Stimulated activated CD4-positive, alpha-beta T cell treated with anti-CD3 and anti-CD28 coated beads, TNF-alpha, amount 100 ng/mL, for 4 hours (primary cell): ENCODE measurements around the gene AGO1.
"Not testable (repeated sequence)": the region's sequence is repeated elsewhere in the genome, so short reads cannot be mapped to it uniquely, and the experiment has no call there.

Experiments
- DNase-seq, 3 experiments: peaks; one replicate each; pipeline ENCODE4 v3.0.0-alpha.2; 2020; ENCODE audit warnings: low read depth in 3 of 3

Gene AGO1

DNA sequence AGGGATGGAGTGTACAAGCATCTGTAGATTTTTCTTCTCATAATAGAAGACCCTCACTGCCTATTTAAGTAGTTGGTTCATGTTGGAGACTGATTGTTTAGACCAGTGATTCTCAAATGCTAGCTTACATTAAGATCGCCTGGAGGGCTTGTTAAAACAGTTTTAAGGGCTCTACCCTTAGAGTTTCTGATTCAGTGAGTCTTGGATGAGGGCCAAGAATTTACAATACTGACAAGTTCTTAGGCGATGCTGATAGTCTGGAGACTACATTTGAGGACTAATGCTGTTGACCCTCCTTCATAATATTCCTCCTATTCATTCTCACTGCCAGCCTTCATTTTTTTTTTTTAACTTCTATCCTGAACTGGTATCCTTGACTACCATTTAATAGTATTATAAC, 32.7 kb downstream of the AGO1 start:
- DNase-seq = no peak

DNA sequence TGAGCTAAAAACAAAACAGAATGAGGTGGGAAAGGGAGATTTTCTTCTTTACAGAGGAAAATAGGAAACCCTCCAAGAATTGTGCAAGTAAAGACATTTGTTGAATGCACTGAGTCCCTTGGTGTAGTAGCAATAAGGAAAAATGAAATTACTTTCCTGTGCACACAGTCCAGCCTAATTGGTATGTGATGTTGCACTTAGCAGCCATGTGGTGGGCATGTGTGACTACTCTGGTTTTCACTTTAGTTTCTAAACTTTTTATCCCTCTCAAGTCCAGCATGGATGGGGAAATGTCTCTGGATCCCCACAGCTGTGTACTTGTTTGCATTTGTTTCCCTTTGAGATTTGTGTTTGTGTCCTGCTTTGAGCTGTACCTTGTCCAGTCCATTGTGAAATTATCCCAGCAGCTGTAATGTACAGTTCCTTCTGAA, 40.8 kb downstream of the AGO1 start:
- DNase-seq = no peak

DNA sequence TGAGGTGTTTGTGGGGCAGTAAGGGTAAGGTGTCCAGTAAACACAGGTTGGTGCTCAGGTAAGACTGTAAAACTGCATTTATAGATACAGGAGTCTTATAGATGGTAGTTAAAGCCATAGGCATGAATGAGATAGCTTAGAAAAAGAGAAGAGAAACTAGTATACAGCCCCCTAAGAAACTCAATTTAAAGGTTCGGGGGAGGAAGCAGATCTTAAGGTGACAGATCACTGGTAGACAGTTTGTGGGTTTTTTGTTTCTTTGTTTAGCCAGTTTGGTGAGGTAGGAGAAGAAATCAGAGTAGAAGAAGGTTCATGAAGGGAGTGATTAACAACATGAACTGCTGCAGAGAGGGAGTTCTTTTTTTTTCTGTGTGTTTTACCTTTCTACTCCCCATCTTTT, 41.8 kb downstream of the AGO1 start:
- DNase-seq = no peak

DNA sequence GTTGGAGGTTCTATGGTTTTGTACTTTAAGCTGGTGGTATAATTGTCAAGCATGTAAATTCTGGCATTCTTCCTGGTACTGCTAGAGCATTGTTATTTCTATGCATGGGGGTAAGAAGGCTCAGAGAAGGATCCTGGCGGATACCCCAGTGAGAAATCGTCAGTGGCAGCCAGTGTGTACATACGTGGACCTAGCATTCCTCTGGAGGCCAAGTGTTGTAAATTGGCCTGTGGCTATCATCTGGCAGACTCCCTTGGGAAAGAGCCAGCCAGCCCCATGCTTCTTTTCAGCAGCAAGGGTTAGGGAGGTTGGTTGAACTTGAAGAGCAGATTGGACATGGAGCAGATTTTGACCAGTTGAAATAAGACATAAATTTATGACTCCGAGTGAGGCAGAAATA, 42.7 kb downstream of the AGO1 start:
- DNase-seq = no peak

DNA sequence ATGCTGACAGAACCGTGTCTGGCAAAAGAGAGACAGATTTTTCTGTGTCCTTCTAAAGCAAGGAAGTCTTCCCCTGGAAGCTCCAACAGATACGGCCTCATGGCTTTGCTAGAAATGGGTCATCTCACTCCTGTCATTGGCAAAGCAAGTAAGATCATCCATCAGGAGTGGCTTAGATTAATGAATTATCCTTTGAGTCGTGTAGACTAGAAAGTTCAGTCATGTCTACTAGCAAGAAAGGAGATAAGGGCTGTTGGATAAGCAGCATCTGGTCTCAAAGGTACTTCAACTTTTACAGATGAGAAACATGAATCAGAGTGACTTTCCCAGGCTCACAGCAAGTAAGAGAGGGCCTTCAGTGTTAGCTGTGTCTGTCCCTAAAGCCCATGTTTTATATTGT, 44.5 kb downstream of the AGO1 start:
- DNase-seq = no peak

DNA sequence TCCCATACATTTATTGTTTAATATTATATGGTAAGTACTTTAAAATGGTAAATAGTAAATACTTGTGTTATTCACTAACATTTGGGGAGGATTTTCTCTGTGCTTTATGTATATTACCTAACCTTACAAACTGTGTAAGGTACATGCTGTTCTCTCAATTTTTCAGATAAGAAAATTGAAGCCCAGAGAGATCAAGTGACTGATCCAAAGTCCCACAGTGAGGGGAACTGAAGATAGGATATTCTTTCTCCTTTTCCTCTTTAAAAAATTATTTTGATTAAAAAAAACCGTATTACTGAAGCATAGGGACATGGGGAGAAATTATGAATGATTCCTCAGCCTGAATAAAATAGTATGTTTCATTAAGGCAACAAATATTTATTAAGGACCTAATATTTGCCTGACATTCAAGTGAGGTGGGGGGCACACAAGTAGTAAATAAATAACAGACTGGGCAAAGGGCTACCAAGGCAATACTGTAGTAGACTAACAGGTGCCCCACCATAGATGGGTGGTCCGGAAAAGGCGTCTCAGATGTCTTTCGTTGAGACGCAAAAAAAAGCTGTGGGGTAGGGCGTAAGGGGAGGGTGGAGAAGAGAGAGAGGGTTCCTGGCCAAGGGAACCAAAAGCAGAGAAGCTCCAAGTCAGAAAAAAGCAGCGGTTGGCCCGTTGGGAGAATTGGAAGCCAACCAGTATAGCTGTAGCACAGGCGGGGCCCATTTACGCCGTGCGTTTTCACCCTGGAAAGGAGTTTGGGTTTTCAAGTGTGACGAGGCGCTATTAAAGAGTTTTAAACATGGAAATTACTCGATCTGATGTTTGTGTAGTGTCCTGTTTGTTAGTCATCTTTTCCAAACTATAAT, 47.0 kb downstream of the AGO1 start:
- DNase-seq = no peak

DNA sequence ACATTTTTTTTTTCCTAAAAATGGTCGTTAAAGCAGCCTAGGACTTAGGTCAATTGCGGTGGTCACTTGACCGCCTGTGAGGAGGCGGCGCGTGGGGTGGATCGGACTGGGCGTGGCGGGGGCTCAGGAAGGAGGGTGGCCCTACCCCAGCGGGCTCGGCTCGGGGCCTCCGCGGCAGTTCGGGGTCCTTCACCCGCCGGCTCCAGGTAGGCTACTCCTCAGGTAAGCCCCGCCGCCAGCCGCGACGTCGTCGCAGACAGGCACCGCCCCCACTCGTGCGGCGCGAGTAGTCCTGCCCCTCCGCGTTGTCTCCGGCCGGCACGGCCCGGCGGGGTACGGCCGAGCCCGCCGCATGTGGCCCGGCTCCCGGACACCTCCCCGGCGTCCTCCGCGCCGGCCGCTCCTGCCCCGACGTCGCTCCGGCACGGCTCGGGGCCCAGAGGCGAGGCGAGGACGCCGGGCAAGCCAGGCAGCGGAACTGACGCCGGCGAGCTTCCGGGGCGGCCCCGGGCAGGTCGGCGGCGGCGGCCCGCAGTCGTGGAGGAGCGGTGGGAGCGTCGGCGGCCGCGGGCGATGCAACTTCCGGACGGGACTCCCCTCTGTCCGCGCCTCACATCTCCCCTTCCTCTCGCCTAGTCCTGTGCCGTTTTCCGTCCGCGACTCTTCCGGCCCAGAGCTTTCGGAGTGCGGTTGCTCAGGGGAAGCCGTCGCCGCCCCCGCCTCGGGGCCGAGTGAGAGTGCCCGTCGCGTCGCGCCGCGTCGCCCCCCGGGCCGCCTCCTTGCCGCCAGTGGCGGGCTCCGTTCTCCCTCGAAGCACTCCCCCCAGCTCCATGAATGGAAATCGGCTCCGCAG, 47.8 kb downstream of the AGO1 start, which contains the start of gene AGO3:
TSS of gene AGO3 (plus strand) at position 513 of the 853 bp plus-strand sequence. CDS start at position 835, 322 bp downstream.
- peak; percentile 72 to 73 (median 73) for DNase-seq

DNA sequence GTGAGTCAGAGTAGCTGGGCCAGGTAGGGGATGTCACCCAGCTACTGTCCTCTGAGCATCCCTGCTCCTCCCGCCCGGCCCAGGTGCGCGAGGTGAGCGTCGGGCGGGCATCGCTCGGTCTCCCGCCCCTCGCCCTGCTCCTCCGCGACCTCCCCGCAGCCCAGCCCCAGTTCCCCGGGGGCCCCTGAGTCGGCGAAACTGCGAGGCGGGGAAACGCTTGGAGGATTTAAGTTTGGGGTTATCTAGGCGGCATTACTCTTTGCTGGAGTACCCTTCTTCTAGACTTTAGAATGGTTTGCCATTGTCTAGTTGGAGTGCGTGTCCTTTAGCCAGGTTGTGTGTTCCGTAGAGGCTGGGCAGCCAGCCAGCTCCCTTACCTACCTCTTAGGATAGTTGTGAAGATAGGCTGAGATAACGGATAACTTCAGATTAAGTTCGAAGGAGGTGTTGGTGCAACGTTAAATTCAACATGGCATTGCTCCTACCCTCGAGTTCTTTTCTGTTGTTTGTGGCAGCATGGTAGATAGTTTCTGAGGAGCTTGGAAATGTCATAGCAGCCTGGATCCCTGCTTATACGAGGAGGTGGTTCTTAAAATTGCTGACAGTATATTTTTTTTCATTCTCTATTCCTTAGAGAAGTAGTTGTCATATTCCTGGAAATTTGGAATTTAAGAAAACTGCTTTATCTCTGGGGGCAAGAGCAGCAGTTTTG, 48.6 kb downstream of the AGO1 start:
- no peak for DNase-seq

DNA sequence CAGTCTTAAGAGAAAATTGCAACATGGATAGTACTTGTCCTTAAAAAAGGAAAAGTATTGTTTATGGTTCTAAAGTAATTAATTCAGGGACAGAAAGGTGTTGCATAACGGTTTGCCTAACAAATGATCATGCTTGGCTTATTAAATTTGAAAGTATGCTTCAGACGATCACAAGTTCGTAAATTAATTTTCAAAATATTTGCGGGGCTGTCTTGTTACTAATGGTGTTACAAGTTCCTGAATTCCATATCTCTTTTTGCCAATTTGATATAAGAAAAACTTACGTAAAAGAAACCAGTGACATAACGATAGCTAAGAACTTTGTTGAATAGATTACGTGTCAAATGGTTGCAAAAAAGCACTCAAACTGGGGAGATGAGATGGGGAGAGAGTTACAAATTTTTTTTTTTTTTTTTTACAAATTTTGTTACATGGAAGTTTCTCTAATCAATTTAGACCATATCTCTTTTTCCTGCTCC, 49.2 kb downstream of the AGO1 start:
- DNase-seq = no peak

DNA sequence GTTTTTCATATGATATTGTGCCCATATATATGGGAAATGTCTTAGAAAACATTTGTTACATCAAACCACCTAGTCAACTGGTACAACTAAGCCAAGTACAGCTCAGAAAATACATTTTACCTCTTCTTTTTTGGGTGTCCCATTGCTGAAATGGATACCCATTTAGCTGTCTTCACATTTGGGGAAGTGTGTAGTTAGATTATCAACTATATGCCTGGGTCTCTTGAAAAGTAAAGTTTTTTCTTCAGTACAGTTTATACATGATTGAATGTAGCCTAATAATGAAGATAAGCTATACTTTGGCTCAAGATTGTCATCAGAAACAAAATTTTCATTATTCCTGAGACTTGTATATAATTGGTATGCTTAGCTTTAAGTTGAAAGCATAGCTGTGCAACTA, 49.9 kb downstream of the AGO1 start:
- DNase-seq = no peak

DNA sequence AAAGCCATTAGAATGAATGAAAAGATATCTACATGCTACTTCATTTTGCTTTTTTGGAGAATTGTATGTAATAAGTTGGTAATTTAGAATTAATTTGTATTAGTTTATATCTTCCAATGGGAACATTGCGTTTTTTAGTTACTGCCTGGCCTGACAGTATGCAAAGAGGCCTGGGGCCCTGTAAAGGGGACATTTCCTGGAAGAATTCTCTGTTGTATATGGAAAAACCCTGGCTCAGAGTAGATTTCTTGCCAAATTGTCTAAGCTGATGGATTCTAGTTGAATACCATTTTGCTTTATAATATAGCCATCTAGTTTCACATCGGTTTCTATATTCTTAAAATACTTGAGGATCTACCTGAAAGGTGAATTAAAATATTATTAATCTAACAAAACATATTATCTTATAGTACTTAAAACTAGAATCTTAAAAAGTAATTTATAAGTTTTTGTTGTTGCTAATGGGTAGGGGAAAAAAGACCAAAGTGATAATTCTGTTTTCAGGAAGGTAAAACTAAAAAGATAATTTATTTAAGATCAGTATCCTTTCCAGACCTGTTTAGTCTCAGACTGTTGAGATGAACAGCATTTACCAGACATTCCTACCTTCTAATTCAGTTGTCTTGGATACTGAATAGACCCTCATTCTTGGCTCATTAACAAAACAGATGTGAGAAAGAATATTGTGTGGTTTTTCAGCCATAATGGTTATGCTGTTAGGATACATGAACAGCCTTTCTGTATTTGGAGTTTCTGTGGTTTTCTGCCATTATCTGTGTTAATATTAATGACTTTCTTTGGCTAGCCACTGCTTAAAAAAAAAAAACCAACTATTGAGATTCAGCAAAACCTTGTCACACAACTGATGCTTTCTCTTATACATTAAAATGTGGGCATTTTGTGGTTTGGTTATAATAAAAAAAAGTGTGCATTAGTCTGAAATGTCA, 52.7 kb downstream of the AGO1 start:
- DNase-seq = no peak

DNA sequence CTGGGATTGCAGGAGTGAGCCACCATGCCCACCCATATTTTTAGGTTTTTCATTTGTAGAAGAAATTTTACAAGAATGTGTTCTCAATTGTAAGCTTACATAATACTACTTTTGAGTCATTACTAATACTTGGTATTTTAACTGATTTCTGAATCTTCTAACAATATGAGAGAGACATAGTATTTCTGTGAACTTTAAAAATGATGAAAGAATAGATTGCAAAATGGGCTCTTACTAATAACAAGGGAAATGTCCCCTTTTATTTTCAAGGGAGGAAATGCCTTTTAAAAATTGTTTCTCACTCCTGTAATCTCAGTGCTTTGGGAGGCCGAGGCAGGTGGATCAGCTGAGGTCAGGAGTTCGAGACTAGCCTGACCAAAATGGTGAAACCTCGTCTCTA, 53.8 kb downstream of the AGO1 start:
- DNase-seq = no peak

DNA sequence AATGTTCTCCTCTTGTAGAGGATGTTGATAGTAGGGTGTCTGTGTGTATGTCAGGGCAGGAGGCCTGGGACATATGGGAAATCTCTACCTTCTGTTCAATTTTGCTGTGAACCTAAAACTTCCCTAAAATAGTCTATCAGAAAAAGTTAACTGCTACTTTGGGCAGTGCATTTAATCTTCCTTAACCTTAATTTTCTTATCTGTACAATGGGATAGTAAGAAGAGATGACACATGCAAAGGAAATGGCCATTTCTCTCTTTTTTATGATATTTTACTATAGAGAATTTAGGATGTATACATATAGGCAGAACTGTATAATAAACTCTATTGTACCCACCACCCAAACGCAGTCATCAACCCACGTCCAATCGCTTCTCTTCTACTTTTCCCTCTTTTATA, 56.5 kb downstream of the AGO1 start:
- no peak for DNase-seq

DNA sequence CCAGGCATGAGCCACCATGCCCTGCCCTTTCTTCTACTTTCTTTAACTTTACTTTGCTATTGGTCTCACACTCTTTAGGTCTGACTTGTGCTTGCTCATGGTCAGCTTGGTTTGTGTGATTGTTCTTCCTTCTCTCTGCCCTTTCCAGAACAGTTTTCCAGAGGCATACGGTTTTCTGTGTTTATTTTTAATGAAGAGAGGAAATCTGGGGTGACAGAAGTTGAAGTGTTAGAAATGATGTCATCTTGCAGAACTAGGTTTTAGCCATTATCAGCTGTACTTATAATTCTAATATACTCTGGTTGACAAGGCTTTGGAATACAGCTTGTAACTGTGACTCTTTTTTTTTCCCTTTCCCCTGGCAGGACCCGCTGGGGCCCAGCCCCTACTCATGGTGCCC, 62.3 kb downstream of the AGO1 start:
- DNase-seq = no peak

DNA sequence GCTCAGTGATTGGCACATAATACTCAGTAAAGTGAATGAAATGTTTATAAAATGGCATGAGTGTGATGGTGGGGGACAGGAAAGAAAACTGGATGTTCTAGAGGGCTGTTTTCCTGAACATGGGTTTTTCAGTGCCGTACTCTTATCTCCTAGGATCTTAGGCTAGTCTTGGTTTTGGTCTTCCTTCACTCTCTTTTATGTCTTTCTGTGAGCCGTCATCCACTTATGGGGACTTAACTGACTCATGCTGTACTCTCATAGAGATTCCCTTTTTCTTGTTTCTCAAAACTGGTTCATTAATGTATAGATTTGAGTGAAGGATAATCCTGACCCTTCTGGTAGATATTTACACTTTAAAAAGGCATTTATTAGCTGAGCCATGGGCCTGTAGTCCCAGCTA, 64.5 kb downstream of the AGO1 start:
- DNase-seq = no peak

DNA sequence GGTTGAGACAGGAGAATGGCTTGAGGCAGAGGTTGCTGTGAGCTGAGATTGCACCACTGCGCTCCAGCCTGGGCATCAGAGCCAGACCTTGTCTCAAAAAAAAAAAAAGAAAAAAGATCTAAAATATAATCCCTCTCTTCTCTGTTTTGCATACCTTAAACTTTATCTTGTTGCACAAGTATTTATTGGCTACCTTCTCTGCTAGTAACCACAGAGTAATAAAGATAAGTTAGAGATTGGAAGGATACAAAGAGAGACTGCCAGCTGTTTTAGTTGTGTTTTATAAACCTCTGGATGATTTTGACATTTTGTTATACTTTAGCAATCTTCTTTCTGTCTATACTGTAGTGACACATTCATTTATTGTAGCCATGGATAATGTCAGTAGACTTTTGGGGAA, 75.5 kb downstream of the AGO1 start:
- no peak for DNase-seq

DNA sequence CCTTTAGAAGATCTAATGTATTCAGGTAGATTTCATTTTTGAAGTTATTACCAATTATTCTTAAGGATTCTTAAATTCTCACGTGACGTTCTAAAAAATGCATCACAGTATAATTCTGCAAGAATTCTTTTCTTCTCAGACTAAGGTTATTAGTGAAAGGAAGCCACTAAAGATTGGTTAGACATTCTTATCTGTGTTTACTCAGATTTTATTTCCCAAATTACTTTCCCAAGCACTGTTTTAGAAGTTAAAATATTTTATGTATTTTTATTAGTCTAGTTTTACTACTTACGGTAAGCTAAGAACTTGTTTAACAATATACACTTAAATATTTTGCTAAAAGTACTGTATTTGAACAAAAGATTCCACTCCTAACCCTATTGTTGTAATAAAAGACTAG, 76.3 kb downstream of the AGO1 start:
- no peak for DNase-seq

DNA sequence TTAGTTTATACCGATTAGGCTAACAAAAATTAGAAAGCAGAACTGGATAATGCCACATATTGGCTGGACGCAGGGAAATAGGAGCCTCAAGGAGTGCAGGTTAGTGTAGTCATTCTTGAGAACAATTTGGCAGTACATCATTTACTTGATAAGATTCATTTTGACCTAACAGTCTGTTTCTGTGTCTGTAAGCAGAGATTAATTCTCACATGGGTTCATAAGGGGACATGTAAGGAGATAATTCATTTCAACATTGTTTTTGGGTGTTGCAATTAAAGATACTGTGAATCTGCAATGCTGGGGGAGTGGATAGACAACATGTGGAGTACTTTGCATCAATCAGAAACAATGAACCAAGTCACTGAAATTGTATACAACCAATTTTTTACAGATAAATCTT, 79.9 kb downstream of the AGO1 start:
- DNase-seq = no peak

DNA sequence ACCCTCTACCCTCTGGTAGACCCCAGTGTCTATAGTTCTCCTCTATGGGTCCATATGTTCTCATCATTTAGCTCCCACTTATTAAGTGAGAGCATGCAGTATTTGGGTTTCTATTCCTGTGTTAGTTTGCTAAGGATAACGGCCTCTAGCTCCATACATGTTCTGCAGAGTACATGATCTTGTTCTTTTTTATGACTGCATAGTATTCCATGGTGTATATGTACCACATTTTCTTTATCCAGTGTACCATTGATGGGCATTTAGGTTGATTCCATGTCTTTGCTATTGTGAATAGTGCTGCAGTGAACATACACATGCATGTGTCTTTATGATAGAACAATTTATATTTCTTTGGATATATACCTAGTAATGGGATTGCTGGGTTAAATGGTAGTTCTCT, 81.3 kb downstream of the AGO1 start:
- DNase-seq = not testable (repeated sequence)

DNA sequence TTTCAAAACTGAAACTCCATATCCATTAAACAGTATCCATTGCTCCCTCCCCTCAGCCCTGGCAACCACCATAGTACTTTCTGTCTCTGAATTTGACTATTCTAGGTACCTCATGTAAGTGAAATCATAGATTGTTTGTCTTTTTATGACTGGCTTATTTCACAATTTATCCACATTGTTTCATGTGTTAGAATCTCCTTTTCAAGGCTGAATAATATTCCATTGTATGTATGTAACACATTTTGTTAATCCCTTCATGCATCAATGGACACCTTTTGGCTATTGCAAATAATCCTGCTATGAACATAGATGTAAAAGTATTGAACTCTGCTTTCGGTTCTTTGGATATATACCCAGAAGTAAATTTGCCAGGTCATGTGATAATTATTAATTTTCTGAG, 85.4 kb downstream of the AGO1 start:
- no peak for DNase-seq

DNA sequence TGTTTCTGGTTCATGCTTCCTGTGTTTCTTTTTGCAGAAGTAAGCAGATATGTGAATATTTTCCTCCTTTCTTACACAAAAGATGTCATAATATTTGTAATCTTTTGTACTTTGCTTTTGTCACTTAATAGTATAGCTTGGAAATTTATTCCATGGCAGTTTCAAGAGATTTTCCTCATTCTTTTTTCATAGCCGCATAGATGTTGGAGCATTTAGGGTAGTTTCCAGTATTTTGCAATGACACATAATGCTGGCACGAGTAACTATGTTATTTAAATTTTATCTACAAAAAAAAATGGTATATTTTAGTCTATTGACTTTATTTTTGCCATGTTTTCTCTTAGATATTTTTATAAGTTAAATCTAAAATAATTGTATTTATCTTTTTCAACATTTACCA, 88.6 kb downstream of the AGO1 start:
- DNase-seq = no peak
